HEK293 (cell line): ENCODE data around the gene PRSS48.
"Not testable (repeated sequence)": the region's sequence is repeated elsewhere in the genome, so short reads cannot be mapped to it uniquely, and the experiment has no call there.

Experiments
- CTCF ChIA-PET: fragments of 350-600 bp; formaldehyde crosslinking; extraction: SDS; loops from one replicate; lab custom pipeline; 2021; ENCODE audit warnings: antibody characterized with exemption; lab: Yijun Ruan, JAX
- POLR2A ChIA-PET: fragments of 300-600 bp; formaldehyde crosslinking; extraction: SDS; loops from one replicate; lab custom pipeline; 2020; ENCODE audit warnings: antibody characterized with exemption, inconsistent platforms; lab: Yijun Ruan, JAX
- H3K27ac ChIP-seq: fragments of 200-500 bp; sonication (Bioruptor generic); 2 replicates; pipeline ENCODE4 v1.5.1; 2014; ENCODE audit warnings: low read depth, low read length, control low read depth, inconsistent platforms; ENCODE audit errors: extremely low read depth
- H3K36me3 ChIP-seq, 2 experiments: fragments of 200-500 bp in 1 of 2; sonication (Bioruptor generic) in 1 of 2; 1 replicate in 1 of 2; 2 replicates in 1 of 2; pipeline ENCODE4 v1.5.1; 2014 to 2017; ENCODE audit warnings: inconsistent platforms in 2 of 2, low read length in 2 of 2; ENCODE audit not compliant: control insufficient read depth in 2 of 2, insufficient read depth in 1 of 2
- H3K4me1 ChIP-seq: fragments of 200-500 bp; sonication (Bioruptor generic); 2 replicates; pipeline ENCODE4 v1.5.1; 2014; ENCODE audit warnings: mild to moderate bottlenecking, low read length, inconsistent platforms; ENCODE audit not compliant: control insufficient read depth, insufficient read depth
- H3K4me3 ChIP-seq: 2 replicates; pipeline ENCODE4 v1.5.1; 2011; ENCODE audit warnings: low read depth, mild to moderate bottlenecking, control low read depth, low read length, moderate library complexity
- H3K9me3 ChIP-seq: fragments of 200-500 bp; sonication (Bioruptor generic); 2 replicates; pipeline ENCODE4 v1.5.1; 2014; ENCODE audit warnings: low read depth, low read length, inconsistent platforms; ENCODE audit not compliant: control insufficient read depth, insufficient read depth
- EGR2 ChIP-seq: fragments of 450-650 bp; formaldehyde crosslinking; IDR thresholded peaks from 2 replicates; pipeline ENCODE4 v1.5.1; 2016; ENCODE audit warnings: low read depth, missing biosample characterization, missing genetic modification characterization
- GLI4 ChIP-seq: fragments of 450-650 bp; formaldehyde crosslinking; IDR thresholded peaks from 2 replicates; pipeline ENCODE4 v1.5.1; 2016; ENCODE audit warnings: missing biosample characterization, missing genetic modification characterization
- HOXA7 ChIP-seq: sonication (generic); formaldehyde crosslinking; IDR thresholded peaks from 2 replicates; pipeline ENCODE4 v1.8.1; 2022; ENCODE audit warnings: missing genetic modification reagents, borderline replicate concordance
- KLF16 ChIP-seq: fragments of 450-650 bp; formaldehyde crosslinking; IDR thresholded peaks from 2 replicates; pipeline ENCODE4 v1.5.1; 2017; ENCODE audit warnings: missing biosample characterization, missing genetic modification characterization
- ZNF184 ChIP-seq: fragments of 450-650 bp; IDR thresholded peaks from 2 replicates; pipeline ENCODE4 v1.5.1; 2018; ENCODE audit warnings: missing biosample characterization, mild to moderate bottlenecking, missing genetic modification characterization
- ZNF23 ChIP-seq: fragments of 450-650 bp; formaldehyde crosslinking; IDR thresholded peaks from 2 replicates; pipeline ENCODE4 v1.5.1; 2016; ENCODE audit warnings: missing biosample characterization, missing genetic modification characterization, borderline replicate concordance
- ZNF341 ChIP-seq: fragments of 450-650 bp; formaldehyde crosslinking; IDR thresholded peaks from 2 replicates; pipeline ENCODE4; 2016; ENCODE audit warnings: low read depth, missing biosample characterization, missing genetic modification characterization
- ZNF391 ChIP-seq: fragments of 450-650 bp; formaldehyde crosslinking; IDR thresholded peaks from 2 replicates; pipeline ENCODE4 v1.5.1; 2016; ENCODE audit warnings: low read depth, missing biosample characterization, missing genetic modification characterization, borderline replicate concordance
- ZNF423 ChIP-seq: fragments of 450-650 bp; formaldehyde crosslinking; IDR thresholded peaks from 2 replicates; pipeline ENCODE4 v1.5.1; 2016; ENCODE audit warnings: missing biosample characterization, missing genetic modification characterization
- ZNF433 ChIP-seq: fragments of 450-650 bp; formaldehyde crosslinking; IDR thresholded peaks from 2 replicates; pipeline ENCODE4 v1.5.1; 2016; ENCODE audit warnings: missing biosample characterization, missing genetic modification characterization, low read depth
- ZNF514 ChIP-seq: fragments of 450-650 bp; formaldehyde crosslinking; IDR thresholded peaks from 2 replicates; pipeline ENCODE4 v1.5.1; 2016; ENCODE audit warnings: missing biosample characterization, missing genetic modification characterization
- ZNF571 ChIP-seq: fragments of 450-650 bp; formaldehyde crosslinking; IDR thresholded peaks from 2 replicates; pipeline ENCODE4 v1.5.0; 2017; ENCODE audit warnings: missing biosample characterization, missing genetic modification characterization
- ZNF585B ChIP-seq: fragments of 450-650 bp; formaldehyde crosslinking; IDR thresholded peaks from 2 replicates; pipeline ENCODE4 v1.5.1; 2016; ENCODE audit warnings: missing biosample characterization, missing genetic modification characterization
- TF ChIP-seq, protein P1 (sequence below): fragments of 450-650 bp; formaldehyde crosslinking; IDR thresholded peaks from 2 replicates; pipeline ENCODE4 v1.5.1; 2016; ENCODE audit warnings: missing biosample characterization, missing genetic modification characterization, low read depth
- TF ChIP-seq, protein P2 (sequence below): fragments of 450-650 bp; formaldehyde crosslinking; IDR thresholded peaks from 2 replicates; pipeline ENCODE4 v1.5.1; 2016; ENCODE audit warnings: missing biosample characterization, missing genetic modification characterization
- TF ChIP-seq, protein P3 (sequence below): fragments of 450-650 bp; formaldehyde crosslinking; IDR thresholded peaks from 2 replicates; pipeline ENCODE4 v1.5.1; 2016; ENCODE audit warnings: missing biosample characterization, missing genetic modification characterization
- TF ChIP-seq, protein P4 (sequence below): sonication (generic); formaldehyde crosslinking; IDR thresholded peaks from 2 replicates; pipeline ENCODE4 v1.8.1; 2022; ENCODE audit warnings: mild to moderate bottlenecking, moderate library complexity, missing genetic modification reagents
- TF ChIP-seq, protein P5 (sequence below): fragments of 450-650 bp; IDR thresholded peaks from 2 replicates; pipeline ENCODE4 v1.5.1; 2018; ENCODE audit warnings: missing biosample characterization, mild to moderate bottlenecking, missing genetic modification characterization

Gene PRSS48

DNA sequence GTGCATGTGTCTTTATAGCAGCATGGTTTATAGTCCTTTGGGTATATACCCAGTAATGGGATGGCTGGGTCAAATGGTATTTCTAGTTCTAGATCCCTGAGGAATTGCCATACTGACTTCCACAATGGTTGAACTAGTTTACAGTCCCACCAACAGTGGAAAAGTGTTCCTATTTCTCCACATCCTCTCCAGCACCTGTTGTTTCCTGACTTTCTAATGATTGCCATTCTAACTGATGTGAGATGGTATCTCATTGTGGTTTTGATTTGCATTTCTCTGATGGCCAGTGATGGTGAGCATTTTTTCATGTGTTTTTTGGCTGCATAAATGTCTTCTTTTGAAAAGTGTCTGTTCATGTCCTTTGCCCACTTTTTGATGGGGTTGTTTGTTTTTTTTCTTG is 8.1 kb upstream of the PRSS48 start:
- CTCF ChIA-PET, POLR2A ChIA-PET: not testable (repeated sequence)
- peak; percentile 88 for TF ChIP-seq ZNF184

DNA sequence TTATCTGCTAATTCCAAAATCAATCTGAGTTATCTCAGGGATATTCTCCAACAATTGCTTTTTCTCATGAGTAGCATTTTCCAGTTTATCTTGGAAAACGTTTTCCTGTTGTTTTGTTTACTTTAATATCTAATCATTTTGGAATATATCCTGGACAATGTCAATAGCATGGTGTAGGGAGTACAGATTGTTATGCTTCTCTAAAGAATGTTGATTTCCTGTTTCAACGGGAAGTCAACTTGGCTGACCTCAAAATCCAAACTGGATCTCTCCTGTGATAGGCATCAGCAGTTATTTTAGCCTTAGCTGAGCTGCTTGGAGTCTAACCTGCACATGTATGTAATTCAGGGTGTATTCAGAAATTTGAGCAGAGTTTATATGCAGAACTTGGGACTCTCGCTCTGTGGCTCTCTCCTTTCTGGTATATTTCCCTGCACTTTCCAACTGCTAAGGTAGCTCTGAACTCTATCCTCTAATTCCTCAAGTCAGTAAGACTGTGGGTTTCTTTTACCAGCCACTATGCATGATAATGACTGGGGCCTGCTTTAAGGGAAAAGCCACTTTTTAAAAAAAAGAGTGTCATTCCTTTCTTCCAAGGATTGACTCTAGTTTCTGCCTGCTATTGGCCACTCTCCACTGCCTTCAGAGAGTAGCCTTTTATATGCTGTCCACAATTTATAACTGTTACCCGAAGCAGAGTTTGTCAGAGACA is 7.7 kb downstream of the PRSS48 start:
- no peak for TF ChIP-seq KLF16
- no peak for TF ChIP-seq HOXA7 (CRISPR knock-in tag)
- TF ChIP-seq ZNF391 (tag by site-specific recombination): no peak
- TF ChIP-seq GLI4 (tag by site-specific recombination): no peak
- TF ChIP-seq ZNF514: no peak
- TF ChIP-seq, protein P1, sequence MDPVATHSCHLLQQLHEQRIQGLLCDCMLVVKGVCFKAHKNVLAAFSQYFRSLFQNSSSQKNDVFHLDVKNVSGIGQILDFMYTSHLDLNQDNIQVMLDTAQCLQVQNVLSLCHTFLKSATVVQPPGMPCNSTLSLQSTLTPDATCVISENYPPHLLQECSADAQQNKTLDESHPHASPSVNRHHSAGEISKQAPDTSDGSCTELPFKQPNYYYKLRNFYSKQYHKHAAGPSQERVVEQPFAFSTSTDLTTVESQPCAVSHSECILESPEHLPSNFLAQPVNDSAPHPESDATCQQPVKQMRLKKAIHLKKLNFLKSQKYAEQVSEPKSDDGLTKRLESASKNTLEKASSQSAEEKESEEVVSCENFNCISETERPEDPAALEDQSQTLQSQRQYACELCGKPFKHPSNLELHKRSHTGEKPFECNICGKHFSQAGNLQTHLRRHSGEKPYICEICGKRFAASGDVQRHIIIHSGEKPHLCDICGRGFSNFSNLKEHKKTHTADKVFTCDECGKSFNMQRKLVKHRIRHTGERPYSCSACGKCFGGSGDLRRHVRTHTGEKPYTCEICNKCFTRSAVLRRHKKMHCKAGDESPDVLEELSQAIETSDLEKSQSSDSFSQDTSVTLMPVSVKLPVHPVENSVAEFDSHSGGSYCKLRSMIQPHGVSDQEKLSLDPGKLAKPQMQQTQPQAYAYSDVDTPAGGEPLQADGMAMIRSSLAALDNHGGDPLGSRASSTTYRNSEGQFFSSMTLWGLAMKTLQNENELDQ (tag by site-specific recombination): no peak
- no peak for TF ChIP-seq ZNF423 (tag by site-specific recombination)
- no peak for TF ChIP-seq ZNF341 (tag by site-specific recombination)
- TF ChIP-seq ZNF433 (tag by site-specific recombination): no peak
- no peak for TF ChIP-seq ZNF585B (tag by site-specific recombination)
- TF ChIP-seq, protein P2, sequence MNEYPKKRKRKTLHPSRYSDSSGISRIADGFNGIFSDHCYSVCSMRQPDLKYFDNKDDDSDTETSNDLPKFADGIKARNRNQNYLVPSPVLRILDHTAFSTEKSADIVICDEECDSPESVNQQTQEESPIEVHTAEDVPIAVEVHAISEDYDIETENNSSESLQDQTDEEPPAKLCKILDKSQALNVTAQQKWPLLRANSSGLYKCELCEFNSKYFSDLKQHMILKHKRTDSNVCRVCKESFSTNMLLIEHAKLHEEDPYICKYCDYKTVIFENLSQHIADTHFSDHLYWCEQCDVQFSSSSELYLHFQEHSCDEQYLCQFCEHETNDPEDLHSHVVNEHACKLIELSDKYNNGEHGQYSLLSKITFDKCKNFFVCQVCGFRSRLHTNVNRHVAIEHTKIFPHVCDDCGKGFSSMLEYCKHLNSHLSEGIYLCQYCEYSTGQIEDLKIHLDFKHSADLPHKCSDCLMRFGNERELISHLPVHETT (tag by site-specific recombination): no peak
- TF ChIP-seq, protein P3, sequence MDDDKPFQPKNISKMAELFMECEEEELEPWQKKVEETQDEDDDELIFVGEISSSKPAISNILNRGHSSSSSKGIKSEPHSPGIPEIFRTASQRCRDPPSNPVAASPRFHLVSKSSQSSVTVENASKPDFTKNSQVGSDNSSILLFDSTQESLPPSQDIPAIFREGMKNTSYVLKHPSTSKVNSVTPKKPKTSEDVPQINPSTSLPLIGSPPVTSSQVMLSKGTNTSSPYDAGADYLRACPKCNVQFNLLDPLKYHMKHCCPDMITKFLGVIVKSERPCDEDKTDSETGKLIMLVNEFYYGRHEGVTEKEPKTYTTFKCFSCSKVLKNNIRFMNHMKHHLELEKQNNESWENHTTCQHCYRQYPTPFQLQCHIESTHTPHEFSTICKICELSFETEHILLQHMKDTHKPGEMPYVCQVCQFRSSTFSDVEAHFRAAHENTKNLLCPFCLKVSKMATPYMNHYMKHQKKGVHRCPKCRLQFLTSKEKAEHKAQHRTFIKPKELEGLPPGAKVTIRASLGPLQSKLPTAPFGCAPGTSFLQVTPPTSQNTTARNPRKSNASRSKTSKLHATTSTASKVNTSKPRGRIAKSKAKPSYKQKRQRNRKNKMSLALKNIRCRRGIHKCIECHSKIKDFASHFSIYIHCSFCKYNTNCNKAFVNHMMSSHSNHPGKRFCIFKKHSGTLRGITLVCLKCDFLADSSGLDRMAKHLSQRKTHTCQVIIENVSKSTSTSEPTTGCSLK (tag by site-specific recombination): no peak
- TF ChIP-seq, protein P4, sequence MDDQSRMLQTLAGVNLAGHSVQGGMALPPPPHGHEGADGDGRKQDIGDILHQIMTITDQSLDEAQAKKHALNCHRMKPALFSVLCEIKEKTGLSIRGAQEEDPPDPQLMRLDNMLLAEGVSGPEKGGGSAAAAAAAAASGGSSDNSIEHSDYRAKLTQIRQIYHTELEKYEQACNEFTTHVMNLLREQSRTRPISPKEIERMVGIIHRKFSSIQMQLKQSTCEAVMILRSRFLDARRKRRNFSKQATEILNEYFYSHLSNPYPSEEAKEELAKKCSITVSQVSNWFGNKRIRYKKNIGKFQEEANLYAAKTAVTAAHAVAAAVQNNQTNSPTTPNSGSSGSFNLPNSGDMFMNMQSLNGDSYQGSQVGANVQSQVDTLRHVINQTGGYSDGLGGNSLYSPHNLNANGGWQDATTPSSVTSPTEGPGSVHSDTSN (CRISPR knock-in tag): no peak
- no peak for TF ChIP-seq EGR2
- no peak for TF ChIP-seq ZNF571 (tag by site-specific recombination)
- TF ChIP-seq, protein P5, sequence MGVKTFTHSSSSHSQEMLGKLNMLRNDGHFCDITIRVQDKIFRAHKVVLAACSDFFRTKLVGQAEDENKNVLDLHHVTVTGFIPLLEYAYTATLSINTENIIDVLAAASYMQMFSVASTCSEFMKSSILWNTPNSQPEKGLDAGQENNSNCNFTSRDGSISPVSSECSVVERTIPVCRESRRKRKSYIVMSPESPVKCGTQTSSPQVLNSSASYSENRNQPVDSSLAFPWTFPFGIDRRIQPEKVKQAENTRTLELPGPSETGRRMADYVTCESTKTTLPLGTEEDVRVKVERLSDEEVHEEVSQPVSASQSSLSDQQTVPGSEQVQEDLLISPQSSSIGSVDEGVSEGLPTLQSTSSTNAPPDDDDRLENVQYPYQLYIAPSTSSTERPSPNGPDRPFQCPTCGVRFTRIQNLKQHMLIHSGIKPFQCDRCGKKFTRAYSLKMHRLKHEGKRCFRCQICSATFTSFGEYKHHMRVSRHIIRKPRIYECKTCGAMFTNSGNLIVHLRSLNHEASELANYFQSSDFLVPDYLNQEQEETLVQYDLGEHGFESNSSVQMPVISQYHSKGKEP (tag by site-specific recombination): no peak
- TF ChIP-seq ZNF23 (tag by site-specific recombination): no peak
- Histone ChIP-seq H3K9me3 (no peaks in the 10 kb centered on the region), H3K27ac (no peak overlapping the region), H3K4me3 (no peak overlapping the region), H3K4me1 (peaks cover 6% of the 10 kb centered on the region; the same call in 1 of the 2 replicates), H3K36me3 (no peaks in the 10 kb centered on the region)
- ChIA-PET POLR2A (no interaction called here), CTCF (interaction anchor here (0.6 to 1.2 kb wide), 3 partner anchors 11 to 78 kb away, joined by 3 to 4 read pairs (median 3); no protein-coding TSS in a partner anchor)

More for the DNA sequence above, 8.1 kb upstream of the PRSS48 start:
- H3K27ac ChIP-seq, H3K4me1 ChIP-seq, H3K9me3 ChIP-seq, H3K4me3 ChIP-seq, H3K36me3 ChIP-seq: not testable (repeated sequence)
